ENCODE results near the gene PTPRD. TPM values are rescaled to one million over a fixed set of nuclear protein-coding genes. Genes with fewer than 3 reads are reported as not detected.

PTPRD gene
- total RNA-seq, 1 experiment from 2014 or later = 70.1 TPM

DNA sequence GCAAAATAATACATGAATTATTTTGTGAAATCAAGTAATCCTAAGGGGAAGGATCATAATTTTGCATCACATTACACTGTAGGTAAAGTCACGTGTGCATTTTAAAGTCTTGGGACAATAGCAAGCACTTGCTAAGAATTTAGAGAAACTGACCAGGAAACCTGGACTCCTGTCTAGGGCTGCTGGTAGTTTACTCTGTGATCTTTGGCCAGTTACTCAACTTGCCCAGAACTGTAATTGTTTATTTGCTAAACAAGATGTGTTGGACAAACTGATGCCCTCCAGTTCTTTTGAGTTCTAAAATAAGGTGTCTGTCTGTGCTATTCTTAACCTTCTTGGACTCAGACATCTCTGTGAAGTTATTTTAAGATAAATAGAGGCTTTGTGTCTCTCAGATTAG is 2218.5 kb downstream of the PTPRD start:
- H3K9me3 ChIP-seq = no peaks in the 10 kb centered on the region
- H3K27ac Mint-ChIP-seq (ENCODE audit: unreplicated experiment) = no peak overlapping the region
- peak overlapping the region; percentile 31 for H3K4me3 Mint-ChIP-seq (ENCODE audit: unreplicated experiment)
- POLR2A ChIA-PET = no interaction called here
- TF ChIP-seq, protein P1, sequence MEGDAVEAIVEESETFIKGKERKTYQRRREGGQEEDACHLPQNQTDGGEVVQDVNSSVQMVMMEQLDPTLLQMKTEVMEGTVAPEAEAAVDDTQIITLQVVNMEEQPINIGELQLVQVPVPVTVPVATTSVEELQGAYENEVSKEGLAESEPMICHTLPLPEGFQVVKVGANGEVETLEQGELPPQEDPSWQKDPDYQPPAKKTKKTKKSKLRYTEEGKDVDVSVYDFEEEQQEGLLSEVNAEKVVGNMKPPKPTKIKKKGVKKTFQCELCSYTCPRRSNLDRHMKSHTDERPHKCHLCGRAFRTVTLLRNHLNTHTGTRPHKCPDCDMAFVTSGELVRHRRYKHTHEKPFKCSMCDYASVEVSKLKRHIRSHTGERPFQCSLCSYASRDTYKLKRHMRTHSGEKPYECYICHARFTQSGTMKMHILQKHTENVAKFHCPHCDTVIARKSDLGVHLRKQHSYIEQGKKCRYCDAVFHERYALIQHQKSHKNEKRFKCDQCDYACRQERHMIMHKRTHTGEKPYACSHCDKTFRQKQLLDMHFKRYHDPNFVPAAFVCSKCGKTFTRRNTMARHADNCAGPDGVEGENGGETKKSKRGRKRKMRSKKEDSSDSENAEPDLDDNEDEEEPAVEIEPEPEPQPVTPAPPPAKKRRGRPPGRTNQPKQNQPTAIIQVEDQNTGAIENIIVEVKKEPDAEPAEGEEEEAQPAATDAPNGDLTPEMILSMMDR (IDR thresholded peaks at IDR 0.05; ENCODE audit: insufficient read depth in 1 of 2, low read depth in 1 of 2, low read length in 1 of 2, severe bottlenecking in 1 of 2, unreplicated experiment in 1 of 2) = no peak
- no peak overlapping the region for H3K4me3 ChIP-seq (ENCODE audit: low read depth, low read length)
- H3K36me3 Mint-ChIP-seq (ENCODE audit: insufficient read depth, unreplicated experiment) = no peaks in the 10 kb centered on the region
- CTCF ChIA-PET = no interaction called here
- H3K4me1 Mint-ChIP-seq (ENCODE audit: low read depth, unreplicated experiment) = no peaks in the 10 kb centered on the region
- H3K27me3 Mint-ChIP-seq (ENCODE audit: insufficient read depth, unreplicated experiment) = no peaks in the 10 kb centered on the region
- intact Hi-C loops (cut with micrococcal nuclease; ENCODE audit: unreplicated experiment) = no loop called here
- H3K27me3 ChIP-seq (replicated peaks; ENCODE audit: control insufficient read depth, insufficient read depth, low read length) = no peaks in the 10 kb centered on the region
- no peak for DNase-seq
- H3K4me1 ChIP-seq = no peaks in the 10 kb centered on the region
- H3K9me3 Mint-ChIP-seq (ENCODE audit: unreplicated experiment) = no peaks in the 10 kb centered on the region
- no peaks in the 10 kb centered on the region for H3K36me3 ChIP-seq (ENCODE audit: control insufficient read depth, insufficient read depth, low read length)
- no TSS peak for BruUV-seq (replicated peaks)

DNA sequence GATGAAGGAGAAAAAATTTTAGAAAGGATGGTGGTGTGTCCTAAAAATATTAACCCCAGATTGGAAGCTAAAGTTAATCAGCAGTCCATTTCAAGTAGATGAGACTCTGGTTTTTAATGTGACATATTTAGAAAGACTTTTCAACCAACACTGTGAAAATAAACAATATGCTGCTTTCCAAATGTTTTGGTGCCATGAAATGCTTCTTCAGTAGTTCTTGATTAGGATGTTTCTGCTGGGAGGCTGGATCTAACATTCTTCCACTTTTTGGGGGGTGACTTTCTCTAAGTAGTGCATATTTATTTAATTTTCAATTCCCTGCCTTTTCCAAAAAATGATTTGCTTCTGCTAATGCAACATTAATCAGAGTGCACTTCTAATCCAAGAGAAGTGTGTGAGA is 2219.9 kb downstream of the PTPRD start:
- TF ChIP-seq, protein P1 (IDR thresholded peaks at IDR 0.05; ENCODE audit: insufficient read depth in 1 of 2, low read depth in 1 of 2, low read length in 1 of 2, severe bottlenecking in 1 of 2, unreplicated experiment in 1 of 2) = no peak
- no peak overlapping the region for H3K4me3 Mint-ChIP-seq (ENCODE audit: unreplicated experiment)
- H3K27me3 Mint-ChIP-seq (ENCODE audit: insufficient read depth, unreplicated experiment) = no peaks in the 10 kb centered on the region
- POLR2A ChIA-PET = no interaction called here
- no peak for DNase-seq
- no peak overlapping the region for H3K27ac Mint-ChIP-seq (ENCODE audit: unreplicated experiment)
- H3K27me3 ChIP-seq (replicated peaks; ENCODE audit: control insufficient read depth, insufficient read depth, low read length) = no peaks in the 10 kb centered on the region
- H3K9me3 Mint-ChIP-seq (ENCODE audit: unreplicated experiment) = no peaks in the 10 kb centered on the region
- H3K9me3 ChIP-seq = no peaks in the 10 kb centered on the region
- no peaks in the 10 kb centered on the region for H3K36me3 ChIP-seq (ENCODE audit: control insufficient read depth, insufficient read depth, low read length)
- H3K4me1 ChIP-seq = no peaks in the 10 kb centered on the region
- H3K4me3 ChIP-seq (ENCODE audit: low read depth, low read length) = no peak overlapping the region
- CTCF ChIA-PET = no interaction called here
- H3K36me3 Mint-ChIP-seq (ENCODE audit: insufficient read depth, unreplicated experiment) = no peaks in the 10 kb centered on the region
- intact Hi-C loops (cut with micrococcal nuclease; ENCODE audit: unreplicated experiment) = no loop called here
- no peaks in the 10 kb centered on the region for H3K4me1 Mint-ChIP-seq (ENCODE audit: low read depth, unreplicated experiment)
- no TSS peak for BruUV-seq (replicated peaks)

DNA sequence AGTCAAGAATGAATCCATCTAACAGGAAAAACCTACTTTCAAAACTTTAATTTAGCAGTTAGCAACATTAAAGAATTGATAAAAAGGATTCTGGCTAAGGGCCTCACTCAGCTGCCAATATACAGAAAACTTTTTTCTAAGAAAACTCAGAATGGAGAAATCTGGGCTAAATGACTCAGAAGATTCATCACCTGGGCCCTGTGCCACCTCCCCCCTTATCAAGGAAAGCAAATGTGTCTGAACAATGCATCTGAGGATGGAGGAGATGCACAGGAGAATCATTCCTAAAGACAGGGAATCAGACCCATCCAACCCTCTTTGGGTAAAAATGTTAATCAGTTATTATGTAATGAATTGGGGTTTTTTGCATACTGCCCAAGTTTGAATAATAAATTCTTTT is 2221.2 kb downstream of the PTPRD start:
- POLR2A ChIA-PET = no interaction called here
- BruUV-seq (replicated peaks) = no TSS peak
- Histone ChIP-seq H3K27me3 (replicated peaks; ENCODE audit: control insufficient read depth, insufficient read depth, low read length) (no peaks in the 10 kb centered on the region), H3K36me3 (ENCODE audit: control insufficient read depth, insufficient read depth, low read length) (no peaks in the 10 kb centered on the region), H3K4me3 (ENCODE audit: low read depth, low read length) (no peak overlapping the region), H3K9me3 (no peaks in the 10 kb centered on the region), H3K4me1 (no peaks in the 10 kb centered on the region)
- Mint-ChIP-seq H3K4me3 (ENCODE audit: unreplicated experiment) (no peak overlapping the region), H3K27ac (ENCODE audit: unreplicated experiment) (no peak overlapping the region), H3K4me1 (ENCODE audit: low read depth, unreplicated experiment) (peaks cover 4% of the 10 kb centered on the region), H3K27me3 (ENCODE audit: insufficient read depth, unreplicated experiment) (no peaks in the 10 kb centered on the region), H3K9me3 (ENCODE audit: unreplicated experiment) (peaks cover 5% of the 10 kb centered on the region), H3K36me3 (ENCODE audit: insufficient read depth, unreplicated experiment) (peaks cover 2% of the 10 kb centered on the region)
- no peak for DNase-seq
- TF ChIP-seq, protein P1 (IDR thresholded peaks at IDR 0.05; ENCODE audit: insufficient read depth in 1 of 2, low read depth in 1 of 2, low read length in 1 of 2, severe bottlenecking in 1 of 2, unreplicated experiment in 1 of 2) = no peak
- intact Hi-C loops (cut with micrococcal nuclease; ENCODE audit: unreplicated experiment) = no loop called here
- CTCF ChIA-PET = no interaction called here
